Heart left ventricle (tissue), 13 donors: ENCODE data around the gene RABGAP1.

Source experiments
- POLR2A ChIP-seq, 2 donors: fragments of 450-650 bp; IDR thresholded peaks; one replicate each; pipeline ENCODE4 v1.6.1; 2017; ENCODE audit warnings: antibody characterized with exemption in 2 of 2, mild to moderate bottlenecking in 2 of 2, moderate library complexity in 2 of 2
- TF ChIP-seq, protein P1 (sequence below), 12 donors: fragments of 200-600 bp; sonication (generic) in 4 of 12; IDR thresholded peaks; one replicate each; pipeline versions ENCODE4 v1.5.0 to v1.8.0; 2018 to 2022; ENCODE audit warnings: antibody characterized with exemption in 12 of 12, mild to moderate bottlenecking in 5 of 12
- donor health status: ischemic (EF 13 %, LVEDD 7.1; RV severe dilation, severe dysfunction).
- donor health status: DM: no; HTN: yes; CAD: no.
- donor health status: DM: no; HTN: no; CAD: no.
- donor health status: ischemic (EF 25% LVEDD 6.9; RV normal size, moderate dysfunction).
- donor health status: ischemic (EF 25% LVEDD 5.7; RV mildly dilated, moderate dysfunction).
- donor health status: ischemic (EF 35%, LVEDD 5.7; RV mildly dilated, moderate dysfunction).
- donor health status: nonischemic (EF 11% LVEDD 7.7; RV severe dilation, severe dysfunction).
- donor health status: DM: yes; HTN: yes; CAD: no.
- donor health status: PGD.
- donor health status: ischemic (EF 29% LVEDD 5.4; RV normal size, mild dysfunction).
- donor health status: nonischemic (EF 23%, LVEDD 6.1; RV moderate dilation, normal function).

DNA sequence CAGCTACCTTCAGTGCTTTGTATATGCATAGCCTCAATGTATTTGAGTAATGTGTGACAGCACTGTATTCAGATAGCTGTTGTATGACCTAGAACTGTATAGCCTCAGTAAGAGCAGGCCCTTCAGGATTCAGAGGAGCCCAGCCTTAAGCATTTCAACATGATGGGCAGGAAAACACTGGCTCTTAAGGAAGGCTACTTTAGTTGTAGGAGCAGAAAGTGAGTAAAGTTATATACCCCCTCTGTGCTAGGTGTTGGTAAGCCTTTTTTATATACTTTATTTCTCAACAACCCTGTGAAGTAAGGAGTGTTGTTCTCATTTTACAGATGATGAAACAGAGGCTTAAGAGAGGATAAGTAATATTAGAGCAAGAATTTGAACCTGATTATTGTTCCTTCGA, 91.1 kb downstream of the RABGAP1 start:
- TF ChIP-seq, protein P1, sequence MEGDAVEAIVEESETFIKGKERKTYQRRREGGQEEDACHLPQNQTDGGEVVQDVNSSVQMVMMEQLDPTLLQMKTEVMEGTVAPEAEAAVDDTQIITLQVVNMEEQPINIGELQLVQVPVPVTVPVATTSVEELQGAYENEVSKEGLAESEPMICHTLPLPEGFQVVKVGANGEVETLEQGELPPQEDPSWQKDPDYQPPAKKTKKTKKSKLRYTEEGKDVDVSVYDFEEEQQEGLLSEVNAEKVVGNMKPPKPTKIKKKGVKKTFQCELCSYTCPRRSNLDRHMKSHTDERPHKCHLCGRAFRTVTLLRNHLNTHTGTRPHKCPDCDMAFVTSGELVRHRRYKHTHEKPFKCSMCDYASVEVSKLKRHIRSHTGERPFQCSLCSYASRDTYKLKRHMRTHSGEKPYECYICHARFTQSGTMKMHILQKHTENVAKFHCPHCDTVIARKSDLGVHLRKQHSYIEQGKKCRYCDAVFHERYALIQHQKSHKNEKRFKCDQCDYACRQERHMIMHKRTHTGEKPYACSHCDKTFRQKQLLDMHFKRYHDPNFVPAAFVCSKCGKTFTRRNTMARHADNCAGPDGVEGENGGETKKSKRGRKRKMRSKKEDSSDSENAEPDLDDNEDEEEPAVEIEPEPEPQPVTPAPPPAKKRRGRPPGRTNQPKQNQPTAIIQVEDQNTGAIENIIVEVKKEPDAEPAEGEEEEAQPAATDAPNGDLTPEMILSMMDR (IDR thresholded peaks at IDR 0.05): no peak
- TF ChIP-seq POLR2A (IDR thresholded peaks at IDR 0.05): no peak
